ENCODE data around the gene VIPAS39.
"Not testable (repeated sequence)": the region's sequence is repeated elsewhere in the genome, so short reads cannot be mapped to it uniquely, and the experiment has no call there.

The VIPAS39 gene

DNA sequence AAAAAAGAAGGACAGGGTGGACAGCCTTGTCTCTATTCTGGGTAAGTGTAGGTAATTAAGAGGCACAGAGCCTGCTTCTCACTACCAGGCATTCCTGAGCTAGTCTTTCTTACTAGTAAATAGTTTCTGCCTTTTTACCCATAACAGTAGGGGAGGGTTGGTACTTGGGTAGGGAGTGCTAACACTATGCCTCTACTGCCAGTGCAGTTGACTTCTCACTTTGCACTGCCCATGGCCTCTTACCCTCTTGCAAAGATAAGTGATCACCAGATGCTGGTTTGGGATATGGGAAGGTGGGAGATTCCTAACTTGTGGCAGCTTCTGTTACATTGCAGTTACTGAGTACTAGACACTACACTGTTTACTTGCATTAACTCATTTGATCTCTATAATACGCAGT is 12.1 kb upstream of the VIPAS39 start:
- DNase-seq = no peak

DNA sequence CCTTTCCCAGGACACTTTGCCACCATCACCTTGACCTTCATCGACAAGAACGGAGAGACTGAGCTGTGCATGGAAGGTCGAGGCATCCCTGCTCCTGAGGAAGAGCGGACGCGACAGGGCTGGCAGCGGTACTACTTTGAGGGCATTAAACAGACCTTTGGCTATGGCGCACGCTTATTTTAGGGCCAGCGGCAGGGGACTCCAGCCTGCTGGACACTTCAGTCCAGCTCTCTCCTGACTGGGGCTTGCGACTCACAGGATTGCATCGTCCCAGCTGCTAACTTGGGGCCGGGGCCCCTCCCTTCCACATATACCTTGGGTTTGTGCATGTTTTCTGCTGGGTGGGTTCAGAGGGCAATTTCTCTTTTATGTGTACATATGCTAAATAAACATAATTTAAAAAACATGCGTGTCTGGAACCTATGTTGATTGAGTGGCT is 11.7 kb upstream of the VIPAS39 start:
- no peak for DNase-seq

DNA sequence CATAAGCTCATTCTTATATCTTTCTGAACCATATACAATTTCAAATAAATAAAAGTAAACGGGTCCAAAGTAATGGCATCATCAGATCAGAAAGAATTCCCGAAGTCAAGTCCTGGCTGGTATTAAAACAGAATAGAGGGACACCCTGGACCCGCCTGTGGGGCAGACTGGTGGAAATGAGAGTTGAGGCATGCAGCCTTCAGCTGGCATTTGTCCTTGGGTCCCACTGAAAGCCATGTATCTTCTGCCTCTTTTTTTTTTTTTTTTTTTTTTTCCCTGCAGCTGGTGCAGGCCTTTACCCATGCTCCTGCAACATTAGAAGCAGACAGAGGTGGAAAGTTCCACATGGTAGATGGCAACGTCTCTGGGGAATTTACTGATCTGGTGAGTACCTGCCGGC is 10.4 kb upstream of the VIPAS39 start:
- DNase-seq = no peak

DNA sequence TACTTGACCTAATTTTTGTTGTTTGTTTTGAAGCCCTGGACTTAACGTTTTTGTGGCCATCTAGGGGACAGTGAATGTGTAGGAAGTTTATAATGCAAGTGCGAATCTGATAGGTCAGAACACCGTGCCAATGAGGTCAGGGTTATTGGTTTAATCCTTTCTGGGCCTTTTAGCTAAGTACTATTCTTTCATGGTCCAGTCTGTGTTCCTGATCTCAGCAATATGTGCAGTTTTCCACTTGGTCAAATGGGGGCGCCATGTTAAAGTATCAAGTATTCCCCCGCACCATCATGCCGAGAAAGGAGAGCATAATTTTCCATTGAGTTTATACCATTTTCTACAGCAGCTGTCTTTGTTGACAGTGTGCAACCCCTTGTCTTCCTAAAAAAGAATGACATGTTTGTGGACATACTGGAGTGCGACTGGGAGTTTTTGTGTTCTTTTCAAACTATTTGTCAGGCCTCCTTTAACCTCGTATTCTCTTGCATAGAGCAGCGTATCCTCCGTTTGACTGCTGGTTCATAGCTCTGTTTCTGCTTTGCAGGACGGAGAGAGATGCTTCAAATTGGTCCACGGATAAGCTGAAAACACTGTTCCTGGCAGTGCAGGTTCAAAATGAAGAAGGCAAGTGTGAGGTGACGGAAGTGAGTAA is 1.8 kb upstream of the VIPAS39 start:
- peak; percentile 46 for DNase-seq

DNA sequence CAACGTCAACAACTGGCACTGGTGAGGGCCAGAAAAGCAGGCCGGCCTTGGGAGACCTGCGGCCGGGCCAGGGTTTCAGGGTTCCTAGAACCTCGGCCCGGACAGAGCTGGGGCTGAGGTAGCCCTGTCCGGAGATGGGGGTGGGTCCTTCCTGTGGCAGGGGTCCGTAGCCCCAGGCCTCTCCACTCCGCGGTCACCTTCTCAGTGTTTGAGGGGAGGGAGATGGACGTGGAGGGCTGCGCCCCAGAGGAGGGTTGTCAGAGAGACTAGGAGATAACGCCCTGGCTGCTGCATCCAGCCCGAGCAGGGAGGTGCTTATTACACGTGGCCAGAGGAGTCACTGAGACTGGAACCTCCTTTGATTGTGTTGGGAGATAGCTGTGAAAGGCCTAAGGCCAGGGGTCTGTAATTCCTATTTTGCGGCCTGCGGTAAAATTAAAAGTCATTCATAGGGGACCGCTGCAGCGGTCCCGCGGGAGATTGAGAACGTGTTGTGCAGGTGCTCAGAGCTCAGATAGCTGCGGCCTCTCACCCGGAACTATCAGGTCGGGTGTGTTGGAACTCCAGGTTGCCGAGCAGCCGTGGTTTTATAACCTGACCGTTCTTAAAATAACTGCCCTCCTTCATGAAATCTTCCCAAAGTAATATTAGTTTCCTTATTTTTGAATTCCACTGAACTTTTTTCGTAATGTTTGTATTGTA is 999 bp upstream of the VIPAS39 start:
- DNase-seq = no peak

DNA sequence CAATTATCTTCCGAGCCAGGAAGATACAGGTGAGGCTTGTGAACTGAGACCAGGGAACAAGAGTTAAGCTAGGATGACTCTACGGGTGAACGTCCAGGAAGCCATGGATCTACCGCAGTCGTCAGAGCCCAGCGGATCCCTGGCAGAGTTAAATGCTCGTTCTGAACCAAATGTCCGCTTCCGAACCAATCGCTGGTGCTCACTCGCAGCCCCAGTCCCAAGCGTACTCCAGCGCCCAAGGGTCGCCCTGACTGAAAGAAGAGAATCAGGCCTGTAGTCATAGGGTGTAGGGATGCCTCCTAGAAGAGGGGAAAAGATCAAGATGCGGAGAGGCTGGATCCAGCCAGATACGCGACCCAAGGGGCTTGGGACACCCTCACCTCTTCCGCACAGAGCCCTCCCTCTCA is 283 bp downstream of the VIPAS39 start:
- peak; percentile 1 for DNase-seq

DNA sequence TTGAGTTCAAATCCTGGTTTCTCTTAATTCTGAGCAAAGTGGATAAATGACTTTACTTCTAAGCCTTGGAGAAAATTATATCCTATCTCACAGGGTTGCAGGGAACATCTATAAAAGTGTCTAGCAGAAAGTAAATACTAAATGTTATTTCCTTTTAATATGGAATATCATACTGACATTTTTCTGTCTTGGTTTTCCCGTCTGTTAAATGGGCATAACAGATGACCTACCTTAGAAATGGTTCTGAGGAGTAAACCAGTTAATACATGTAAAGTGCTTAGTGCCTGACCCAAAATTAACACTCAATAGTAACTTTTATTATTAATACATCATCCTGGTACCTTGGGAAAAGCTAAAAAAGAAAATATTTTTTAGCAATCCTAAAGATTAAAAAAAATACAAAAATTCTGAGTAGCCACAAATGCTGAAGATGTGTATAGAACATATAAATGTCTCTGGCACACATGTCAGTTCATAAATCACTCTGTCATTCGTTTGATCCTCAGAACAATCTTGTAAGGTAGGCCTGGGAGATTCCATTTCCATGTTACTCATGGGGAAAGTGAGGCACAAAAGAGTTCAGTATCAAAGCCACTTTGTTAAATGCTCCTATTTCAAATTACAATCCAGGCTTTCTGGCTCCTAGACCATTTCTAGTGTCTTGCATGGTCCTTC is 1.3 kb downstream of the VIPAS39 start:
- no peak for DNase-seq

DNA sequence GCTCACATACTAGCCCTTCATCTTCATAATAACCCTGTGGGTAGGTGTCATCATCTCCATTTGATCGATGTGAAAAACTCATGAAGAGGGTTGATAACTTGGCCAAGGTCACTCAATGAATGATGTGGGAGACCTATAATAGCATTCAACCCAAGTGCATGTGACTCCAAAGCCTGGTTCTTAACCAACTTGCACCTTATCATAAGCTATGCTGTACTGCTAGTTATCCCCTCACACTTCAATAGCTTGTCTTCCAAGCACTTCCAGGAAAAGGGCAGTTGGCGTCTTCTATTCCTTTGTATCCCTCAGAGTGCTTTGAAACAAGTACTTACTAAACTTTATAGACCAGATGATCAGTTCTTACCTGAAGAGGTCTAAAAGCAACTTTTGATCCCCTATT is 15.2 kb downstream of the VIPAS39 start:
- no peak for DNase-seq

DNA sequence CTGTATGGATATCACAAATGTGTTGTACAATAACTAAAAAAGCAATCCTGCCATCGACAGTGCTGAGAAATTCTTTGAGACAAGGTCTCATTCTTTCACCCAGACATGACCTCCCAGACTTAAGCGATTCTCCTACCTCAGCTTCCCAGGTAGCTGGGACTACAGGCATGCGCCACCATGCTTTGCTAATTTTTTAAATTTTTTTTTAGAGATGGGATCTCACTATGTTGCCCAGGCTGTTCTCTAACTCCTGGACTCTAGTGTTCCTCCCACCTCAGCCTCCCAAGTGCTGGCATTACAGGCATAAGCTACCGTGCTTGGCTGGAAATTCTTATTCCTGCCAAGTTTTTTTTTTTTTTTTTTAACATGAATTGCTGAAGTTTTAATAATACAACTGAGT is 17.5 kb downstream of the VIPAS39 start:
- DNase-seq = no peak

DNA sequence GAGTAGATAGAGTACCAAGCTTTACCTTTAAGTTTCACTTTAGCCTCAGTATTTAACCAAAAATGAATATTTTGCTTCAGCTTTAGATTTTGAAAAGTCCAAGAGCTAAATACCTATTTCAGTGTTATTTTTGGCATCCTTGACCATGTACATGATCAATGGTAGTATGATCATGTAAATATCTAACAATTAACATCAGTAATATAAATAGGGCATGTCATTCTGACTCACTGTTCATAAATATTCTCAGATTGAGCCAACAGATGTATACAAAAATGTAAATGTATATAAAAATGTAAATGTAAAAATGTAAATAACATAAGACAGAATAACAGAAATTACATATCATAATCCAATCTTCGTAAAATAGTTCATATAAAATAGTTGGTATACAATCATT is 18.8 kb downstream of the VIPAS39 start:
- no peak for DNase-seq

DNA sequence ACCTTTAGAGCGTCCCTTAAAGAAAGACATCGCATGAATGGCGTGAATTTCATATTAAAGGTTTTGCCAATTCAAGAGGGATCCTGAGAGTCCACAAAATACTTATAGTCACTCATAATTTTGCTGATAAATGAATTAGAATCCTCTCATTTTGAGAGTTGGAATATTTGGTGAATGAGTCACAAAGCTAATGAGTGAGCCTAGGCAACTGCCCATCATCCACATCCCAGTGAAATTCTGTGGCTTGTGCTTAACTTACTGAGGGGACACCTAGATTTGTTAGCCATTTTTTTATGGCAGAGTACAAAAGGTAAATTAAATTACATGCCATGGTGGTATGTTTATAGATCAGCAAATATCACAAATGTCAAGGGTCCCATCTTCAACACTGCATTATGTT is 21.4 kb downstream of the VIPAS39 start:
- DNase-seq = no peak

DNA sequence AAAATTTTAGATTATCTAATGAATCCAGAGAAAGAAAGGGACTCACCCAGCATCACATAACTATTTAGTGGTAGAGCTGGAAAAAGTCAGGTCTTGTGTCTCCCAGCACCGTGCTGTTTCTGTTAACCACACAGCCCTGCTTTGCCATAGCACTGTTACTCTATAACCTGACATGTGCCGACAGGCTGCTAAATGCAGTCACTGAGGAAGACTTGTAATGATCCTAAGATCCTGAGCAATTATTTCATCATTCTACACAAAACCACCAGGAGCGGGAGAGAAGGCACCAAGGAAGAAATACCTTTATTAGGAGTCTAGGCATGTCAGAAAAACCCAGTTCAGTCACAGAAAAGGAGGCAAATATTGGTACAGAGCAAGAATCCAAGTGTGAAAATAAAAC is 31.0 kb downstream of the VIPAS39 start:
- no peak for DNase-seq

DNA sequence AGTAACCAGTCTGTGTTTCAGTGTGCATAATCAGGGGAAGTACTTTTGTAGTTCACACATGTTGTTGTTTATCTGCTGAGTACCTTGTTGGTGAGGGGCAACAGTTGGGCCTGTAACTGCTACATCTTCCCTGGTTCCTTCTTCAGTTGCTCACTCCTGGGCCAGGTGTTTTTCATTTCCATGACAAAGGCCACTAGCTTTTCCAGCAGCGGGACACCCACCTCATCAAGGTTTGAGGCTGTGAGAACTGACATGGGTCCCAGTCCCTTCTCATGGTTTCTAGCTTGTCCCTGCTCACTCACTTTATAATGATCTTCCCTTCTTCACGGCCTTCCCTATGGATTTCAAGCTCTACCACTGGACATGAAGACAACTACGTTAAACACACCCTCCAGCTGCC is 32.5 kb downstream of the VIPAS39 start:
- DNase-seq = no peak

DNA sequence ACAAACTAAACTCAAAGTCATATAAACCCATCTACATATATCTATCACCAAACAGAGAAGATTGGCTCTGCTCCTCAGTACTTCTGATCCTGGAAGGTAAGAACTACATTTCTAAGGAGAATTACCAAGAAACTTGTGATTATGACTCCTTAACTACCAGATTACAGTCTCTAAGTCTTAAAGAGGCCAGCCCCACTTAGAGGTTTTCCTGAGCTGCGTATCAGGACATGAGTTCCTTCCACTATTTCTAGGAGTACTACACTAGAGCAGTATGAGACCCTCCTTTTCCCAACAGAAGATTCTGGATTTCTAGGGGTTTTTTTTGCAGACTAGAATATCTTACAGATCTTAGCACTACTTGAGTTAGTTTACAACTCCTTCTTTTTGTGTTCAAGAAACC is 34.0 kb downstream of the VIPAS39 start, which contains the start of gene NOXRED1:
Gene NOXRED1, minus strand, starts transcription at position 101 of the 400 bp plus-strand sequence. CDS start 634 bp downstream, outside the sequence.
- DNase-seq = no peak

DNA sequence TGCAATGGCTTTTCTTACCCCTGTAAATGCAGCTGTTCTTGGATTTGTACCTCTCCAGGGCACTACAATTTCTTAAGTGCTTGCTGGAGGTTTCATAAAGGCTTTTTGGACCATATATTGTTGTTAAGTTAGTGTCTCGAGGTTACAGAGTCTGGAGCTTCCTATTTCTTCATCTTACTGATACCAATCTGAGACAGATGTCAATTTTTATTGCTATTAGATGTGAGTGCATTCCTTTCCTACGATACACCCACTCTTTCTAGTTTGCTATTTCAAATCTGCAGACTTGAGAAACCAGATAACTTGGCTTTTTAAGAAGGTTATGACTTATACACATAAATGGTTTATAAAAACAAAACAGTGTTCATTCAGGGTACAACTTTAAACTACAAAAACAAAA is 36.2 kb downstream of the VIPAS39 start:
- DNase-seq = no peak

DNA sequence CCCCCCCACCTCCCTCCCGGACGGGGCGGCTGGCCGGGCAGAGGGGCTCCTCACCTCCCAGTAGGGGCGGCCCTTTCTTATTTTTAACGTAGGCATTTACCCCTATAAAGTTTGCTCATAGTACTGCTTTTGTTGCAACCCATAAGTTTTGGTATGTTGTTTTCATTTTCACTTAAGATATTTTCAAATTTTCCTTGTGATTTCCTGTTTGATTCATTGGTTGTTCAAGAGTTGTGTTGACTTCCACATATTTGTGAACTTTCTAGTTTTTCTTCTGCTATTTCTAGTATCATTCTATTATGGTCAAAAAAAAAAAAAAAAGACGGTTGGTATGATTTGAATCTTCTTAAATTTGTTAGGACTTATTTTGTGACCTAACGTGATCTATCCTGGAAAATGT is 40.6 kb downstream of the VIPAS39 start:
- DNase-seq = no peak

DNA sequence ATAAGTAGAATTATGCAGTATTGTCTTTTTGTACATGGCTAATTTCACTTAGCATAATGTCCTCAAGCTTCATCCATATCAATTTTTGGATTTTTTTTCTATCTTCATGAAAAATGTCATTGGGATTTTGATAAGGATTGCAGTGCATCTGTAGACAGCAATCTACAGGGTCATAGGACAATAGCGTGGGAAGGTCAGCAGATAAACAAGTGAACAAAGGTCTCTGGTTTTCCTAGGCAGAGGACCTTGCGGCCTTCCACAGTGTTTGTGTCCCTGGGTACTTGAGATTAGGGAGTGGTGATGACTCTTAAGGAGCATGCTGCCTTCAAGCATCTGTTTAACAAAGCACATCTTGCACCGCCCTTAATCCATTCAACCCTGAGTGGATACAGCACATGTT is 41.3 kb downstream of the VIPAS39 start:
- not testable (repeated sequence) for DNase-seq

DNA sequence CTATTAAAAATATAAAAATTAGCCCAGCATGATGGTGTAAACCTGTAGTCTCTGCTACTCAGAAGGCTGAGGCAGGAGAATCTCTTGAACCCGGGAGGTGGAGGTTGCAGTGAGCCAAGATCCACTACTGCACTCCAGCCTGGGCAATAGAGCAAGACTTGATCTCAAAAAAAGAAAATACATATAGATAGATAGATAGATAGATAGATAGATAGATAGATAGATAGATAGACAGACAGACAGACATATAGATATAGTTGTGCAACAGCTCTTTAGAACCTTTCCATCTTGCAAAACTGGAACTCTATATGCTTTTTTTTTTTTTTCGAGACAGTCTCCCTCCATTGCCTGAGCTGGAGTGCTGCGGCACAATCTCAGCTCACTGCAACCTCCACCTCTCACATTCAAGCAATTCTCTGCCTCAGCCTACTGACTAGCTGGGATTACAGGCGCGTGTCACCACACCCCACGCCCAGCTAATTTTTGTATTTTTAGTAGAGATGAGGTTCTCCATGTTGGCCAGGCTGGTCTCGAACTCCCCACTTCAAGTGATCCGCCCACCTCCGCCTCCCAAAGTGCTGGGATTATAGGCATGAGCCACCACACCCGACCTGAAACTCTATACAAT is 41.9 kb downstream of the VIPAS39 start:
- DNase-seq = not testable (repeated sequence)

DNA sequence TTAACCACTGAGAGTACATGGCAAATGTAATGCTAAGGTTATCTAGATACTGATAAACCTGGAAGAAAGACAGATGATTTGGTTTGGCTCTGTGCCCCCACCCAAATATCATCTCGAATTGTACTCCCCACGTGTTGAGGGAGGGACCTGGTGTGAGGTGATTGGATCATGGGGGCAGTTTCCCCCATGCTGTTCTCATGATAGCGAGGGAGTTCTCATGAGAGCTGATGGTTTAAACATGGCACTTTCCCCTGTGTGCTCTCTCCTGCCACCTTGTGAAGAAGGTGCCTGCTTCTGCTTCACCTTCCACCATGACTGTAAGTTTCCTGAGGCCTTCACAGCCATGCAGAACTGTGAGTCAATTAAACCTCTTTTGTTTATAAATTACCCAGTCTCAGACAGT is 48.3 kb downstream of the VIPAS39 start:
- DNase-seq = no peak

DNA sequence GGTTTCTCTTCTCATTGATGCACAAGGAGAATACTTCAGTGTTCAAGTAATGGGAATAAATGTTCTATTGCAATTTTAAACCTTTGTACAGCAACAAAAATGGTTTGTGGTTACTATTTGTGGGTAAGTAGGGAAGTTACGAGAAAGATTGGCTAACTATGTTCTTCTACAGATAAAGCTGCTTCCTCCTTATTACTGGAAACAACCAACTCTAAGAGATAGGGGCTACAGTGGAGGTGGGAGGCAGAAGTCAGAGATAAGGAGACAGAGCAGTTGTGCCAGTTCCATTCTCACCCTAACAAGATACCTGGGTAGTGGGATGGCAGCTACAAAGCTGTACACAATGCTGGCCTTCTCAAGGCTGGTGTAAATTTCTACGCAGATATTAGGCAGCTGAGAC is 50.2 kb downstream of the VIPAS39 start:
- no peak for DNase-seq

DNA sequence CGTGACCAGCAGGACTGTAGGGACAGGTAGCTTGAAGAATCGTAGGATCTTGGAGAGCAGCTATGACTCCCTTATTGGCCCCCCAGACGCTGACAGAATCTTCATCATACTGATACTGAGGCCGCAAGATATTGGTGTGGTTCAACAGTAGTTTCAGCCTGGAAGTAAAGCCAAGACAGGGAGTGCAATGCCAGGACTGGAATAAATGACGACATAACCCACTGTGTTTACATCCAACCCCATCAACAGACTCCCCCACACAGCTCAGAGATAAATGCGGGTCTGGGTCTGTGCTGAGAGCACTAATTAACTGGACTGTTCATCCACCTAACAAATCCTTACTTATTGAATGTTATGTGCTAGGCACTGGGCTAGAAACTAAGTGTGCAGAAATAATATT is 50.7 kb downstream of the VIPAS39 start:
- DNase-seq = no peak

DNA sequence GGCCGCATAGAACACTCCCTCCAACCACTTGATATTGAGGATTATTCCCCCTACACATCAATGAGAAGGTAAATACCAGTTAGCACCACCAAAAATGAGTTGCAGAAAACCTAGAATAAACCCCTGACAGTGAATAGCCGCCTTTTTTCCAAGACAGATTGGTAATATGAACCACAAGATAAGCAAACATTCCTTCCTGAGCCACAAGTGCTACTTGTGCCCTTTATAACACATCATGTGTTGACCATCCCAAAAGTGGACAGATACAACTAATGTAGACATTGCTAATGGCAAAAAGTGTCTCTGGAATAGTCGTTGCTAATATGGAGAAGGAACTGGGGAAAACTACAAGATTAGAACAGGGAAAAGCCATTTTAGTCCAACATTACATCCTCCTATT is 51.3 kb downstream of the VIPAS39 start:
- no peak for DNase-seq

DNA sequence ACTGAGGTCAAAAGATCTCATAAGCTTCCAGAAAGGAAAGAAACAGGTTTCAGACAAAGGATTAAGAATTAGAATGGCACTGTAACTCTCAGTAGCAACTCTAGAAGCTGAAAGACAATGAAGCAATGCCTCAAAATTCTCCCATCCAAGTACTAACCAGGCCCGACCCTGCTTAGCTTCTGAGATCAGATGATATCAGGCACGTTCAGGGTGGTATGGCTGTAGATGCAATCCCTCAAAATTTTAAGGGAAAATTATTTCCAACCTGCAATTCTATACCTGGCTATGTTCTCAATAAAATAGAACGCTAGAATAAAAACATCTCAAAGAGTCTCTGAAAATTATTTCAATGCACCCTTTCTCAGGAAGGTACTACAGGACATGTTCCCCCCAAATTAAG is 53.6 kb downstream of the VIPAS39 start:
- no peak for DNase-seq

DNA sequence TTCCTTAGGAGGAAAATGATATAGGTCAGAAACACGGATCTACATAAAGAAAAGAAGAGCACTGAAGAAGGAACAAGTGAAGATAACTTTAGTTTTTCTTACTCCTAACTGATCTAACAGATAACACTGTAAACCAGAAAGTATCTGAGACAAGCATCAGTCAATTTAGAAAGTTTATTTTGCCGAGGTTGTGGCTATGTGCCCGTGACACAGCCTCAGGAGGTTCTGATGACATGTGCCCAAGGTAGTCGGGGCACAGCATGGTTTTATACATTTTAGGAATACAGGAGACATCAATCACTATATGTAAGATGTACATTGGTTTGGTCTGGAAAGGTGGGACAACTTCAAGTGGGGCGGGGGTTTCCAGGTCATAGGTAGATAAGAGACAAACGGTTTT is 57.2 kb downstream of the VIPAS39 start:
- no peak for DNase-seq

All from amniotic stem cell (primary cell).